ENCODE data around the gene CFAP77.

- TF ChIP-seq CTCF (IDR thresholded peaks at IDR 0.05) (no peak), POLR2A (IDR thresholded peaks at IDR 0.05) (no peak), POLR2AphosphoS5 (IDR thresholded peaks at IDR 0.05; ENCODE audit: insufficient read depth in 1 of 2, low read depth in 1 of 2) (no peak)
Measured at GRCh38 chr9:132606066-132606465, 196.1 kb downstream of the CFAP77 start.
